Neural crest cell (in vitro differentiated cells): ENCODE measurements around the gene TMEM125. TPM values are rescaled to one million over a fixed set of nuclear protein-coding genes. Genes with fewer than 3 reads are reported as not detected.

Experiments used
- DNase-seq: peaks from one replicate; pipeline ENCODE4 v3.0.0; 2021; ENCODE audit warnings: low read depth, mixed read lengths, low spot score
- H3K27ac Mint-ChIP-seq: one replicate; pipeline ENCODE4 v1.8.0; 2021; ENCODE audit warnings: mild to moderate bottlenecking, mixed read lengths; ENCODE audit not compliant: unreplicated experiment
- H3K27me3 Mint-ChIP-seq: 2 replicates; pipeline ENCODE4 v1.8.0; 2021; ENCODE audit warnings: low read depth, mild to moderate bottlenecking, mixed read lengths
- H3K36me3 Mint-ChIP-seq: 2 replicates; pipeline ENCODE4 v1.8.0; 2021; ENCODE audit warnings: low read depth, mild to moderate bottlenecking, mixed read lengths
- H3K4me1 Mint-ChIP-seq: 2 replicates; pipeline ENCODE4 v1.8.0; 2021; ENCODE audit warnings: mixed read lengths
- H3K4me3 Mint-ChIP-seq: one replicate; pipeline ENCODE4 v1.8.0; 2021; ENCODE audit warnings: mild to moderate bottlenecking, mixed read lengths
- H3K9me3 Mint-ChIP-seq: 2 replicates; pipeline ENCODE4 v1.8.0; 2021; ENCODE audit warnings: mixed read lengths
- total RNA-seq: library from RNA; stranded (reverse); gene quantifications from 2 replicates; pipeline ENCODE4 v1.2.1, GENCODE V29; 2021
- TF ChIP-seq, protein P1 (sequence below): fragments of 200-600 bp; sonication (generic); conservative IDR thresholded peaks from 2 replicates; pipeline ENCODE4 v1.5.0; 2021; ENCODE audit warnings: antibody characterized with exemption, mild to moderate bottlenecking

The TMEM125 gene
- total RNA-seq, 1 donor from 2014 or later: 0.14 TPM

DNA sequence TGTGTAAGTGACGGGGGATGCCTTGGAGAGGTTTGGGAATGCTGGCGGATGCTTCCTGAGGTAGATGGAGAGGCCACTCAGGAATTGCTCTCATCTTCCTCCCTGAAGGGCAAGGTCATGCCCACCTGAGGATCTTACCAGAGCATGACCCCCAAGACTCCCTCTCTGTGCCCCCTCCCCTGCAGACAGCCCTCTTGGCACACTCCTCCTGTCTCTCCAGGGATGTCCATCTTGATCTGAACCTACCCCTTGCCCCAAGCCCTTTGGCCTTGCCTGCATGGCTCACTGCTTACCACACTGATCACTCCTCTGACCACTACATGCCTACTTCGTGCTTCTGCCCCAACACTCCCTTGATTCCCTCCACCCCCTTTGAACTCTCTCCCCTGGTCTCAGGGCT lies 50.0 kb downstream of the TMEM125 start:
- no peaks in the 10 kb centered on the region for H3K27me3 Mint-ChIP-seq
- TF ChIP-seq, protein P1, sequence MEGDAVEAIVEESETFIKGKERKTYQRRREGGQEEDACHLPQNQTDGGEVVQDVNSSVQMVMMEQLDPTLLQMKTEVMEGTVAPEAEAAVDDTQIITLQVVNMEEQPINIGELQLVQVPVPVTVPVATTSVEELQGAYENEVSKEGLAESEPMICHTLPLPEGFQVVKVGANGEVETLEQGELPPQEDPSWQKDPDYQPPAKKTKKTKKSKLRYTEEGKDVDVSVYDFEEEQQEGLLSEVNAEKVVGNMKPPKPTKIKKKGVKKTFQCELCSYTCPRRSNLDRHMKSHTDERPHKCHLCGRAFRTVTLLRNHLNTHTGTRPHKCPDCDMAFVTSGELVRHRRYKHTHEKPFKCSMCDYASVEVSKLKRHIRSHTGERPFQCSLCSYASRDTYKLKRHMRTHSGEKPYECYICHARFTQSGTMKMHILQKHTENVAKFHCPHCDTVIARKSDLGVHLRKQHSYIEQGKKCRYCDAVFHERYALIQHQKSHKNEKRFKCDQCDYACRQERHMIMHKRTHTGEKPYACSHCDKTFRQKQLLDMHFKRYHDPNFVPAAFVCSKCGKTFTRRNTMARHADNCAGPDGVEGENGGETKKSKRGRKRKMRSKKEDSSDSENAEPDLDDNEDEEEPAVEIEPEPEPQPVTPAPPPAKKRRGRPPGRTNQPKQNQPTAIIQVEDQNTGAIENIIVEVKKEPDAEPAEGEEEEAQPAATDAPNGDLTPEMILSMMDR: no peak
- peaks cover 32% of the 10 kb centered on the region for H3K4me1 Mint-ChIP-seq
- DNase-seq: no peak
- peak overlapping the region; percentile 5 for H3K27ac Mint-ChIP-seq
- H3K9me3 Mint-ChIP-seq: peaks cover under 1% of the 10 kb centered on the region
- no peak overlapping the region for H3K4me3 Mint-ChIP-seq
- peaks cover 3% of the 10 kb centered on the region for H3K36me3 Mint-ChIP-seq

DNA sequence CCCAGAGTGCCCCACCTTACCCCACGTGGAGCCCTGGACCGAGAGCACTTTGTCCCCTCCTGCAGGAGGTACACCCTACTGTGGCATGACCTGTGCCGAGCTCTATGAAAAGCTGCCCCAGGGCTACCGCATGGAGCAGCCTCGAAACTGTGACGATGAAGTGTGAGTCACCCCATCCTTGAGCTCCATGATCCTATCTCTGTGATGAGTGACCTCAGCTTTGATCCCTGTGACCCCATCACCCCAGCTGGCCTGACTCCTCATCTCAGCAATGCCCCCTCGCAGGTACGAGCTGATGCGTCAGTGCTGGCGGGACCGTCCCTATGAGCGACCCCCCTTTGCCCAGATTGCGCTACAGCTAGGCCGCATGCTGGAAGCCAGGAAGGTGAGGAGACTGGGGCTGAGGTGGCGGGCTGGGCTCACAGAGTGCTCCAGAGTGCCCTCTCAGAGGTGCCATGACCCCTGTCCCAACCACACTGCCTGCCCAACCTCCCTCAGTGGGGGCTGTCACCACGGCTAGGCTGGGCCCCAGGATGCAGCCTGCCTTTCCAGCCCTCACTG lies 51.6 kb downstream of the TMEM125 start:
- peaks cover 5% of the 10 kb centered on the region for H3K9me3 Mint-ChIP-seq
- TF ChIP-seq, protein P1: no peak
- H3K27me3 Mint-ChIP-seq: no peaks in the 10 kb centered on the region
- peaks cover 18% of the 10 kb centered on the region for H3K4me1 Mint-ChIP-seq
- no peak overlapping the region for H3K27ac Mint-ChIP-seq
- no peak overlapping the region for H3K4me3 Mint-ChIP-seq
- H3K36me3 Mint-ChIP-seq: peaks cover 4% of the 10 kb centered on the region
- DNase-seq: no peak

DNA sequence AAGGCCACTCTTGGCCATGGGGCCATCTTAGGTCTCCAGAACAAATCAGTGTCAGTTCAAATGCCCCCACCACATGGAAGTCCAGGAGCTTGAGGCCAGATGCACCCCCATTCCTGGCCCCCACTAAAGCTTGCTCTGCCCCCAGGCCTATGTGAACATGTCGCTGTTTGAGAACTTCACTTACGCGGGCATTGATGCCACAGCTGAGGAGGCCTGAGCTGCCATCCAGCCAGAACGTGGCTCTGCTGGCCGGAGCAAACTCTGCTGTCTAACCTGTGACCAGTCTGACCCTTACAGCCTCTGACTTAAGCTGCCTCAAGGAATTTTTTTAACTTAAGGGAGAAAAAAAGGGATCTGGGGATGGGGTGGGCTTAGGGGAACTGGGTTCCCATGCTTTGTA lies 52.7 kb downstream of the TMEM125 start:
- Mint-ChIP-seq H3K27me3 (no peaks in the 10 kb centered on the region), H3K27ac (no peak overlapping the region), H3K9me3 (peaks cover 6% of the 10 kb centered on the region), H3K36me3 (peaks cover 4% of the 10 kb centered on the region), H3K4me1 (peaks cover 7% of the 10 kb centered on the region), H3K4me3 (no peak overlapping the region)
- TF ChIP-seq, protein P1: no peak
- DNase-seq: no peak

Other genes with a start within 250 kb of the TMEM125 start
- gene EBNA1BP2, start 97.7 kb upstream of the TMEM125 start, total RNA-seq: 55.9 and 57.3 TPM in 2 replicates
- gene CFAP57, start 97.7 kb upstream of the TMEM125 start, total RNA-seq: 0.77 and 0.86 TPM in 2 replicates
- gene C1orf210, start 15.6 kb downstream of the TMEM125 start, total RNA-seq: not detected in 2 replicates
- gene TIE1, start 31.0 kb downstream of the TMEM125 start, total RNA-seq: 2.2 and 2.8 TPM in 2 replicates
- gene MPL, start 67.8 kb downstream of the TMEM125 start, total RNA-seq: not detected in 2 replicates
- gene CDC20, start 89.0 kb downstream of the TMEM125 start, total RNA-seq: 180 and 196 TPM in 2 replicates
- gene ELOVL1, start 98.0 kb downstream of the TMEM125 start, total RNA-seq: 30.8 and 31.8 TPM in 2 replicates
- gene MED8, start 119.8 kb downstream of the TMEM125 start, total RNA-seq: 30.8 and 33.9 TPM in 2 replicates
- 39.4 and 42.0 TPM in 2 replicates for gene SZT2, start 119.9 kb downstream of the TMEM125 start, total RNA-seq
- 42.9 and 46.6 TPM in 2 replicates for gene HYI, start 183.9 kb downstream of the TMEM125 start, total RNA-seq